ENCODE measurements around the gene WHAMM.
A peak's percentile ranks its signal among the peaks of the same experiment; 100 is the strongest.

Gene WHAMM

DNA sequence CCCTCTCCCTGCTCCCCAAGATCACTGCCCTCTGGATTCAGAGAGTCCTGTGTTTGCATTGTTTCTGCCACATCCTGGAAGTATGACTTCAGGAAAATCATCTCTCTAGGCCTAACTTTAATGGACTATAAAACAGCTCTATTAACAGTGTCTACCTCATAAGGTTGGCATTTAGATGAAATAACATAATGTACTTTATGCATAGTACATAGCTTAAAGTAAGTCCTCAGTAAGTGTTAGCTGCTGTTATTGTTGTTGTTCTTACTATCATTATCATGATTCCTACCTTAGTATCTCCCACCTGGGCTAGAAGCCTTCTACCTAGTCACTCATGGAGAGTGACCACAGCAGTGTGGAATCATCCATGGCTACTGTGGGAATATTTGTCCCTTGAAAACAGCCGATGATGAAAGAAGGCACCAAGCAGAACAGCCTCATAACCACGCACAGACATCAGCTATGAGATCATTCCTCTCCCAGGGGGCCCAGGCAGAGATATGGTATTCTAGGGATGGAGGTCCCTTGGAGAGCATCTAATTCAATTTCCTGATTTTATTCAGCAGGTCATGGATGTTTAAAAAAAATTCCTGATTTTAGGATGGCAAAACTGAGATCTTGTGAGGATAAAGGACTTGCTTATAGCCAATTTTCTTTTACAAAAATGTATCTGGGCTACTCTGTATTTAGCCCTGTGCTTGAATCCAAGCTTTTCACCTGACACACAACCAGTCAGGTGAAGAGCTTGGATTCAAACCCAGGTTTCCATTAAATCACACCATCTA is 5.4 kb upstream of the WHAMM start:
- no peak overlapping the region for H3K4me3 ChIP-seq (replicated peaks; ENCODE audit: low read depth, low read length)
- DNase-seq (ENCODE audit: low read depth), result peak; percentile 27
- TF ChIP-seq, protein P1, sequence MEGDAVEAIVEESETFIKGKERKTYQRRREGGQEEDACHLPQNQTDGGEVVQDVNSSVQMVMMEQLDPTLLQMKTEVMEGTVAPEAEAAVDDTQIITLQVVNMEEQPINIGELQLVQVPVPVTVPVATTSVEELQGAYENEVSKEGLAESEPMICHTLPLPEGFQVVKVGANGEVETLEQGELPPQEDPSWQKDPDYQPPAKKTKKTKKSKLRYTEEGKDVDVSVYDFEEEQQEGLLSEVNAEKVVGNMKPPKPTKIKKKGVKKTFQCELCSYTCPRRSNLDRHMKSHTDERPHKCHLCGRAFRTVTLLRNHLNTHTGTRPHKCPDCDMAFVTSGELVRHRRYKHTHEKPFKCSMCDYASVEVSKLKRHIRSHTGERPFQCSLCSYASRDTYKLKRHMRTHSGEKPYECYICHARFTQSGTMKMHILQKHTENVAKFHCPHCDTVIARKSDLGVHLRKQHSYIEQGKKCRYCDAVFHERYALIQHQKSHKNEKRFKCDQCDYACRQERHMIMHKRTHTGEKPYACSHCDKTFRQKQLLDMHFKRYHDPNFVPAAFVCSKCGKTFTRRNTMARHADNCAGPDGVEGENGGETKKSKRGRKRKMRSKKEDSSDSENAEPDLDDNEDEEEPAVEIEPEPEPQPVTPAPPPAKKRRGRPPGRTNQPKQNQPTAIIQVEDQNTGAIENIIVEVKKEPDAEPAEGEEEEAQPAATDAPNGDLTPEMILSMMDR (IDR thresholded peaks at IDR 0.05; ENCODE audit: low read length, missing control alignments), result no peak

- peak; percentile 18 for DNase-seq (ENCODE audit: low read depth)
- TF ChIP-seq, protein P1 (IDR thresholded peaks at IDR 0.05; ENCODE audit: low read length, missing control alignments), result no peak
- no peak overlapping the region for H3K4me3 ChIP-seq (replicated peaks; ENCODE audit: low read depth, low read length)
Measured at GRCh38 chr15:82804575-82804949, 4.9 kb upstream of the WHAMM start.

GRCh38 chr15:82805994-82806406 is 3.4 kb upstream of the WHAMM start, which contains the start of gene FSD2:
Gene FSD2, minus strand, starts transcription at chr15:82806069. Its CDS starts 18,679 bp downstream, at chr15:82787390.
- DNase-seq (ENCODE audit: low read depth), result no peak
- H3K4me3 ChIP-seq (replicated peaks; ENCODE audit: low read depth, low read length), result no peak within 1 kb of the TSS
- TF ChIP-seq, protein P1 (IDR thresholded peaks at IDR 0.05; ENCODE audit: low read length, missing control alignments), result no peak

GRCh38 chr15:82807920-82808633 is 1.4 kb upstream of the WHAMM start:
- no peak overlapping the region for H3K4me3 ChIP-seq (replicated peaks; ENCODE audit: low read depth, low read length)
- no peak for DNase-seq (ENCODE audit: low read depth)
- TF ChIP-seq, protein P1 (IDR thresholded peaks at IDR 0.05; ENCODE audit: low read length, missing control alignments), result no peak

DNA sequence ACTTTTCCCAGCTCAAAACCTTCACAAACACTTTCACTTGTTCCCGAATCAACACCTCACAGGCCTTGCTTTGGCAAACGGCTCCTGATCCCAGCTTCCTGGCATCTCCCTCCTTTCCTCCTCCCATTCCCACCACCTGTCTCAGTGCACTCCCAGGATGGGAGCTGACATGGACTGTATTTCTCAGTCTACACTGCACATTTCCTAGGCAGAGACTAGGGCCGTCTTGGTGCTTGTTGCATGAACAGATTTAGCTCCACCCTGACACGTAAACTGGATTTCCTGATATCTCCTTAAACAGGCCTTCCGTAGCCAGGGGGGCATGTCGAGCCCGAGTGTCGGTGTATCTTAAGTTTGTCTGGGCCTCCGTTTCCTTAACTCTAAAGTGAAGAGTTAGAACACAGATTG is 790 bp upstream of the WHAMM start:
- TF ChIP-seq, protein P1 (IDR thresholded peaks at IDR 0.05; ENCODE audit: low read length, missing control alignments), result no peak
- no peak overlapping the region for H3K4me3 ChIP-seq (replicated peaks; ENCODE audit: low read depth, low read length)
- DNase-seq (ENCODE audit: low read depth), result no peak

DNA sequence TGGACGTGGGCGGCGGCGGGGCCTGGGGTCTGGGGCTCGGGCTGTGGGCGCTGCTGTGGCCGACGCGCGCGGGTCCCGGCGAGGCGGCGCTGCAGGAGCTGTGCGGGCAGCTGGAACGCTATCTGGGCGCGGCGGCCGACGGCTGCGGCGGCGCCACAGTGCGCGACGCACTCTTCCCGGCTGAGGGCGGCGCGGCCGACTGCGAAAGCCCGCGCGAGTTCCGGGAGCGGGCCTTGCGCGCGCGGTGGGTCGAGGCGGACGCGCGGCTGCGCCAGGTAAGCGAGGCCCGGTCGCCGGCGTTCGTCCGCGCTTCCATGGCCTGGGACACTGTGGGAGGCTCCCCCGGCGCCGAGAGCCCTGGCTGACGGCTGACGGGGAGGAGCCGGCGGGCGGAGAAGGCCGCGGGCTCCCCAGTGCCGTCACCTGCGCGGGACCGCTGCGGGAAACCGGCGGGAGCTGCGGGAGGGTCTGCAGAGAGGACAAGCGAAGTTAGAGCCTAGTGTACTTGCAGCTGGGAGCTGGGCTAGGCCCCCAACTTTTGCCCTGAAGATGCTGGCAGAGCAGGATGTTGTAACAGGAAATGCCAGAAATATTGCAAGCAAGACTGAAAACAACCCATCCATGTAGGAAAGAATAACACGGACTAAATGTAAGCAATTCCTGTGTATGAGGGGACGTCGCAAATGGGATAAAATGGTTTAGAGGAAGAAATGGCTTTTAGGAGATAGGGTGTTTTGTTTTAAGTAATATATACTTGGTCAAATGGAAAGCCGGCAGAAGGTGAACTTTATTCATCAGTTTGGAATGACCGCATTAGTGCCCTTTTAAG is 847 bp downstream of the WHAMM start:
- peak; percentile 76 for DNase-seq (ENCODE audit: low read depth)
- peak overlapping the region; percentile 83 for H3K4me3 ChIP-seq (replicated peaks; ENCODE audit: low read depth, low read length)
- TF ChIP-seq, protein P1 (IDR thresholded peaks at IDR 0.05; ENCODE audit: low read length, missing control alignments), result no peak
